SK-N-SH treated with all-trans-retinoic acid at 6 μM for 48 hours (cell line): Measurements from ENCODE around the gene TBC1D4.

Source experiments
- ARNTL ChIP-seq: fragments of 450-650 bp; formaldehyde crosslinking; IDR thresholded peaks from 2 replicates; pipeline ENCODE4 v1.5.0; 2020; ENCODE audit warnings: low read depth, mild to moderate bottlenecking, moderate library complexity, borderline replicate concordance
- TOX ChIP-seq: fragments of 250-450 bp; sonication (Bioruptor Pico); IDR thresholded peaks from 2 replicates; pipeline ENCODE4 v1.8.0; 2021; ENCODE audit warnings: mild to moderate bottlenecking, moderate library complexity, borderline replicate concordance
- ZFP3 ChIP-seq: fragments of 250-450 bp; sonication (Bioruptor Pico); IDR thresholded peaks from 2 replicates; pipeline ENCODE4 v1.5.0; 2020; ENCODE audit warnings: mild to moderate bottlenecking, moderate library complexity
- ZFP30 ChIP-seq: fragments of 450-650 bp; formaldehyde crosslinking; IDR thresholded peaks from 2 replicates; pipeline ENCODE4 v1.5.0; 2022; ENCODE audit warnings: mild to moderate bottlenecking, moderate library complexity

DNA sequence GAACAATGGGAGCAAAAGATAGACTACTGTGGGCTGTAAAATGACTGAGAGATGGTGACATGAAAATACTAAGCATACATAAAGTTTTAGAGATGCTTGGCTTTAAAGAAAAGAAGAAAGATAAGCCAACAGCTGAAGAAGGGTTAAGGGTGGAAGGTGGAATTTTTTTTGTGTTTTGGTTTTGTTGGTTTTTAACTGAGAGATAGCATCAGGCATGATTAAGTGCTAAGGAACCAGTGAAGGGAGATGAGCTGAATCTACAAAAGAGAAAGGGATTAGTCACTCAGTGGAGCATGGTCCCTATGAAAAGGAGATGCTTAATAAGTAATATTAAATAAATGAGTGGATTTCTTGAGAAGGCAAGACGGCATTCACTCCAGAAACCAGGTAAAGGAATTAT lies 12.5 kb upstream of the TBC1D4 start:
- no peak for TF ChIP-seq TOX (CRISPR knock-in tag)
- no peak for TF ChIP-seq ARNTL (CRISPR knock-in tag)
- TF ChIP-seq ZFP3 (CRISPR knock-in tag) = no peak
- TF ChIP-seq ZFP30 (CRISPR knock-in tag) = no peak
